Endothelial cell (in vitro differentiated cells): ENCODE data around the gene EPS8. TPM values are rescaled to one million over a fixed set of nuclear protein-coding genes. Genes with fewer than 3 reads are reported as not detected.
"Not testable (repeated sequence)": the region's sequence is repeated elsewhere in the genome, so short reads cannot be mapped to it uniquely, and the experiment has no call there.

Source experiments
- DNase-seq: peaks from one replicate; pipeline ENCODE4 v3.0.0; 2021; ENCODE audit warnings: low spot score
- H3K27ac Mint-ChIP-seq: one replicate; pipeline ENCODE4 v1.8.0; 2021; ENCODE audit warnings: mixed read lengths, inconsistent platforms; ENCODE audit not compliant: unreplicated experiment
- H3K27me3 Mint-ChIP-seq: one replicate; pipeline ENCODE4 v1.8.0; 2021; ENCODE audit warnings: mild to moderate bottlenecking, moderate library complexity, mixed read lengths, inconsistent platforms; ENCODE audit not compliant: unreplicated experiment
- H3K36me3 Mint-ChIP-seq: one replicate; pipeline ENCODE4 v1.8.0; 2021; ENCODE audit warnings: mild to moderate bottlenecking, low read depth, mixed read lengths, inconsistent platforms; ENCODE audit not compliant: unreplicated experiment
- H3K4me1 Mint-ChIP-seq: one replicate; pipeline ENCODE4 v1.8.0; 2021; ENCODE audit warnings: mild to moderate bottlenecking, mixed read lengths, inconsistent platforms; ENCODE audit not compliant: unreplicated experiment
- H3K4me3 Mint-ChIP-seq: one replicate; pipeline ENCODE4 v1.8.0; 2021; ENCODE audit warnings: mild to moderate bottlenecking, mixed read lengths, inconsistent platforms; ENCODE audit not compliant: unreplicated experiment
- H3K9me3 Mint-ChIP-seq: one replicate; pipeline ENCODE4 v1.8.0; 2021; ENCODE audit warnings: mixed read lengths, inconsistent platforms; ENCODE audit not compliant: unreplicated experiment
- CTCF ChIP-seq: fragments of 200-600 bp; sonication (generic); IDR thresholded peaks from one replicate; pipeline ENCODE4 v1.5.0; 2021; ENCODE audit warnings: antibody characterized with exemption; ENCODE audit not compliant: unreplicated experiment
- total RNA-seq: library from RNA; stranded (reverse); fragmentation: NEBNext Ultra II Directional; extraction: Animal tissue kit (Norgen Biotek cat#: 25700); gene quantifications from one replicate; pipeline ENCODE4 v1.2.1, GENCODE V29; 2021; ENCODE audit not compliant: unreplicated experiment

The EPS8 gene
- total RNA-seq, 1 donor from 2014 or later, result 2.7 TPM

- H3K27me3 Mint-ChIP-seq, result no peaks in the 10 kb centered on the region
- no peak for TF ChIP-seq CTCF
Measured at GRCh38 chr12:15741082-15741481, 48.1 kb downstream of the EPS8 start.

GRCh38 chr12:15740389-15740788 is 48.8 kb downstream of the EPS8 start:
- H3K27ac Mint-ChIP-seq, H3K27me3 Mint-ChIP-seq, H3K36me3 Mint-ChIP-seq, H3K9me3 Mint-ChIP-seq, DNase-seq, H3K4me3 Mint-ChIP-seq, H3K4me1 Mint-ChIP-seq: not testable (repeated sequence)

More at GRCh38 chr12:15741082-15741481, 48.1 kb downstream of the EPS8 start:
- H3K4me1 Mint-ChIP-seq, result no peaks in the 10 kb centered on the region
- H3K27ac Mint-ChIP-seq, result no peak overlapping the region
- DNase-seq, result no peak
- H3K4me3 Mint-ChIP-seq, result no peak overlapping the region
- no peaks in the 10 kb centered on the region for H3K36me3 Mint-ChIP-seq
- H3K9me3 Mint-ChIP-seq, result no peaks in the 10 kb centered on the region

- no peak overlapping the region for H3K4me3 Mint-ChIP-seq
- TF ChIP-seq CTCF, result no peak
- no peak for DNase-seq
Measured at GRCh38 chr12:15738438-15739015, 50.7 kb downstream of the EPS8 start.

GRCh38 chr12:15735837-15736615 is 53.2 kb downstream of the EPS8 start:
- no peaks in the 10 kb centered on the region for H3K36me3 Mint-ChIP-seq
- H3K27me3 Mint-ChIP-seq, result no peaks in the 10 kb centered on the region
- H3K9me3 Mint-ChIP-seq, result no peaks in the 10 kb centered on the region
- H3K27ac Mint-ChIP-seq, result no peak overlapping the region
- no peak overlapping the region for H3K4me3 Mint-ChIP-seq
- no peak for TF ChIP-seq CTCF
- no peak for DNase-seq
- H3K4me1 Mint-ChIP-seq, result peaks cover 9% of the 10 kb centered on the region

More at GRCh38 chr12:15738438-15739015, 50.7 kb downstream of the EPS8 start:
- Mint-ChIP-seq H3K36me3 (no peaks in the 10 kb centered on the region), H3K9me3 (no peaks in the 10 kb centered on the region), H3K4me1 (no peaks in the 10 kb centered on the region), H3K27ac (no peak overlapping the region), H3K27me3 (no peaks in the 10 kb centered on the region)

- Mint-ChIP-seq H3K36me3 (no peaks in the 10 kb centered on the region), H3K27ac (peak overlapping the region; percentile 8), H3K9me3 (no peaks in the 10 kb centered on the region), H3K4me3 (no peak overlapping the region), H3K27me3 (no peaks in the 10 kb centered on the region), H3K4me1 (peaks cover 9% of the 10 kb centered on the region)
- no peak for DNase-seq
- no peak for TF ChIP-seq CTCF
Measured at GRCh38 chr12:15733136-15733535, 56.1 kb downstream of the EPS8 start.
